Smooth muscle cell (in vitro differentiated cells): Measurements from ENCODE around the gene MCM8. TPM values are rescaled to one million over a fixed set of nuclear protein-coding genes. Genes with fewer than 3 reads are reported as not detected.

ENCODE experiments used
- polyA plus RNA-seq: library from polyadenylated mRNA; unstranded; fragments of >200 nt; fragmentation: Nextera tagmentation; extraction: Ambion mirVana; gene quantifications from 2 replicates; pipeline ENCODE4 v1.2.1, GENCODE V29; 2016
- small RNA-seq: library from RNA; depleted of rRNA; stranded (forward); fragments of <200 nt; gene quantifications from one replicate; pipeline ENCODE3, GENCODE V24; 2014
- total RNA-seq: library from RNA; depleted of rRNA; stranded (reverse); fragments of >200 nt; gene quantifications from 2 replicates; pipeline ENCODE4 v1.2.3, GENCODE V29; 2014

Gene MCM8
- total and polyA plus RNA-seq, 2 experiments from 2014 or later: 2.8 to 5.5 TPM

Small RNAs within 50 kb of the gene (small RNA-seq; reads per million reads assigned to genes)
- gene RF00019 (not detected), gene RN7SL498P (not detected)

Other genes with a start within 250 kb of the MCM8 start
- gene SHLD1, start 200.3 kb upstream of the MCM8 start, total RNA-seq: 3.3 and 3.9 TPM in 2 replicates
- 3.7 TPM in 2 replicates for gene SHLD1, start 200.3 kb upstream of the MCM8 start, polyA plus RNA-seq
- gene CHGB, start 39.1 kb upstream of the MCM8 start, total RNA-seq: 0.18 TPM in 1 of 2 replicates, not detected in the other
- 0.18 and 0.64 TPM in 2 replicates for gene CHGB, start 39.1 kb upstream of the MCM8 start, polyA plus RNA-seq
- gene TRMT6, start 119 bp upstream of the MCM8 start, total RNA-seq: 6.3 and 9.2 TPM in 2 replicates
- 6.0 and 9.5 TPM in 2 replicates for gene TRMT6, start 119 bp upstream of the MCM8 start, polyA plus RNA-seq
- gene CRLS1, start 55.5 kb downstream of the MCM8 start, total RNA-seq: 55.6 and 76.3 TPM in 2 replicates
- gene CRLS1, start 55.5 kb downstream of the MCM8 start, polyA plus RNA-seq: 43.6 and 50.9 TPM in 2 replicates
- gene LRRN4, start 103.4 kb downstream of the MCM8 start, total RNA-seq: 0.67 and 3.9 TPM in 2 replicates
- gene LRRN4, start 103.4 kb downstream of the MCM8 start, polyA plus RNA-seq: 3.9 and 5.7 TPM in 2 replicates
- gene FERMT1, start 172.4 kb downstream of the MCM8 start, total RNA-seq: 11.2 and 13.8 TPM in 2 replicates
- gene FERMT1, start 172.4 kb downstream of the MCM8 start, polyA plus RNA-seq: 0.79 and 8.3 TPM in 2 replicates